NCI-H345 (cell line): ENCODE measurements around the gene EME2.

Source experiments
- DNase-seq: peaks from one replicate; lab custom pipeline; 2025; lab: John Stamatoyannopoulos, UW

The EME2 gene

DNA sequence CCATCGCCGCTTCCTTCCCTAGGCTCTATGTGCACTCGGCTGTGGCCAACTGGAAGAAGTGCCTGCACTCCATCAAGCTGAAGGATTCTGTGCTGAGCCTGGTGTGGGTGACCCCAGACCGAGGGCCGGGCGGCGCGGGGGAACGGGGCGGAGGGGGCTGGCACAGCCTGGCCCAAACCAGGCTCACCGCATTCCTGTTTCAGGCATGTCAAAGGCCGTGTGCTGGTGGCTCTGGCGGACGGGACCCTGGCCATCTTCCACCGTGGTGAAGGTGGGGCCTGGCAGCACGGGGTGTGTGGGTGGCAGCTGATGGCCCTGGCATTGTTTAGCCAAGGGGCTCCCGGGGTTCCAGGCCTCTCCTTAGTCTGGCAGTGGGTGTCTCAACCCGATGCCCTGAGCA is 5.9 kb upstream of the EME2 start:
- no peak for DNase-seq

DNA sequence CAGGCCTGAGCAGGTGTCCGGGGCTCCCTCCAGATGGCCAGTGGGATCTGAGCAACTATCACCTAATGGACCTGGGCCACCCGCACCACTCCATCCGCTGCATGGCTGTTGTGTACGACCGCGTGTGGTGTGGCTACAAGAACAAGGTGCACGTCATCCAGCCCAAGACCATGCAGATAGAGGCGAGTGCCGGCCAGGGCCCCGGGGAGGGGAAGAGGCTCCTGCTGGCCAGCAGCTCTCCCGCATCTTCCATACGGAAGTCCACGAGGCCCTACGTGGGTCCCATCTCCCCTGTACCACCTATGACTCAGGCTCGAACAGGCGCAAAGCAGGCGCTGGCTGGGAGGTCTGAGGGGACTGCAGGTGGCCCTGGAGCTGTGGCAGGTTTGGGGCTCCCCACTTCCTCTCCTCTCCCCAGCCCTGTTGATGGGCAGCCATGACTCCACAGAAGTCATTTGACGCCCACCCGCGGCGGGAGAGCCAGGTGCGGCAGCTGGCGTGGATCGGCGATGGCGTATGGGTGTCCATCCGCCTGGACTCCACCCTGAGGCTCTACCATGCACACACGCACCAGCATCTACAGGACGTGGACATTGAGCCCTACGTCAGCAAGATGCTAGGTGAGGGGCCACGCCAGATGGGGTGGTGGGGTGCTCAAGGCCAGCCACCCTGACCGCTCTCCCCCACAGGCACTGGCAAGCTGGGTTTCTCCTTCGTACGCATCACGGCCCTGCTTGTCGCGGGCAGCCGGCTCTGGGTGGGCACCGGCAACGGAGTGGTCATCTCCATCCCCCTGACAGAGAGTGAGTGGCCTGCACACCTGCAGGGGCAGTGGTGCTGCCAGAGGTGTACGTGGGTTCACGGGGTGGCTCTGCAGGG is 5.3 kb upstream of the EME2 start:
- no peak for DNase-seq

DNA sequence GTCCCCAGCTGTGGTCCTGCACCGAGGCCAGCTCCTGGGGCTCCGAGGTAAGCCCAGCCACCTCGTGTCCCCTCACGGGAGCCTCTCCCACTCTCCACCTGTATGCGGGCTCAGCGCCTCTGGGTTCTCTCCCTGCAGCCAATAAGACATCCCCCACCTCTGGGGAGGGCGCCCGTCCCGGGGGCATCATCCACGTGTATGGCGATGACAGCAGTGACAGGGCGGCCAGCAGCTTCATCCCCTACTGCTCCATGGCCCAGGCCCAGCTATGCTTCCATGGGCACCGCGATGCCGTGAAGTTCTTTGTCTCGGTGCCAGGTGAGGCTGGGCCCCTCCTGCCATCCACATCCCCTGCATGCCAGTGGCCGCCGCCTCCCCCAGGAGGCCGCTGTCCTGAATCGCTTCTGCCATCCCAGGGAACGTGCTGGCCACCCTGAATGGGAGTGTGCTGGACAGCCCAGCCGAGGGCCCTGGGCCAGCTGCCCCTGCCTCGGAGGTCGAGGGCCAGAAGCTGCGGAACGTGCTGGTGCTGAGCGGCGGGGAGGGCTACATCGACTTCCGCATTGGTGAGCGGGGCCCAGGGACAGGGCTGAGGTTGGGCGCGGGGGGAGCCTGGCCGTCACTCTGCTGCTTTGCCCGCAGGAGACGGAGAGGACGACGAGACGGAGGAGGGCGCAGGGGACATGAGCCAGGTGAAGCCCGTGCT is 4.4 kb upstream of the EME2 start:
- no peak for DNase-seq

DNA sequence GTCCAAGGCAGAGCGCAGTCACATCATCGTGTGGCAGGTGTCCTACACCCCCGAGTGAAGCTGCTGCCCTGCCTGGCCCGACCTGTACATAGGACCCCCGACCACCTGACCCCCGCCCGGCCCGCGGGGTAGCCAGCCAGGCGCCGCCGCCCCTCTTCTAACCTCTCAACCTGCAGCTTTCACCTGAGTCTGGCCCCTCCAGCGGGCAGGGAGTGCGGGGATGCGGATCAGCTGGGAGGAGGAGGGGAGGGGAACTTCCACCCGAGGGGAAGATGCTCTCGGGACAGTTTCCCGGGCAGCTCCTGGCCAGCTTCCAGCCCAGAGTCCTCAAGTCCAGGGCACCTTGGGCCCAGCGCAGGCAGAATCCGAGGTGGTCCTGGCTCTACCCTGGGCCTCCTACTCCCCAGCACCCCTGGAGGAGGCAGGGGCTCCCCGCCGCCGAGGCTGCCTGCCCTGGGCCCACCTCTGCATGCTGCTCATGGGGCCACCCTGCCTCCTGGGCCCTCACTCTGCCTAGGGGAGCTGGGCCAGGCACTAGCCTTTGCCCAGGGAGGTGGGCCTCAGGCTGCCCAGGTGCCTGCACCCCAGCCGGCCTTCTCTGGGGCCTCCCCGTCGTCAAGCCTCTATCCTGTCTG is 3.7 kb upstream of the EME2 start:
- no peak for DNase-seq

GRCh38 chr16:1769402-1770300 is 3.0 kb upstream of the EME2 start:
- no peak for DNase-seq

- DNase-seq: no peak
Observed at GRCh38 chr16:1770328-1771187, 2.1 kb upstream of the EME2 start.

- DNase-seq: no peak
Observed at GRCh38 chr16:1771188-1771863, 1.3 kb upstream of the EME2 start, which contains the start of gene NME3. Gene NME3 (minus strand): TSS chr16:1771543. CDS start chr16:1771534, 9 bp downstream.

- no peak for DNase-seq
Observed at GRCh38 chr16:1771864-1772361, 697 bp upstream of the EME2 start.

DNA sequence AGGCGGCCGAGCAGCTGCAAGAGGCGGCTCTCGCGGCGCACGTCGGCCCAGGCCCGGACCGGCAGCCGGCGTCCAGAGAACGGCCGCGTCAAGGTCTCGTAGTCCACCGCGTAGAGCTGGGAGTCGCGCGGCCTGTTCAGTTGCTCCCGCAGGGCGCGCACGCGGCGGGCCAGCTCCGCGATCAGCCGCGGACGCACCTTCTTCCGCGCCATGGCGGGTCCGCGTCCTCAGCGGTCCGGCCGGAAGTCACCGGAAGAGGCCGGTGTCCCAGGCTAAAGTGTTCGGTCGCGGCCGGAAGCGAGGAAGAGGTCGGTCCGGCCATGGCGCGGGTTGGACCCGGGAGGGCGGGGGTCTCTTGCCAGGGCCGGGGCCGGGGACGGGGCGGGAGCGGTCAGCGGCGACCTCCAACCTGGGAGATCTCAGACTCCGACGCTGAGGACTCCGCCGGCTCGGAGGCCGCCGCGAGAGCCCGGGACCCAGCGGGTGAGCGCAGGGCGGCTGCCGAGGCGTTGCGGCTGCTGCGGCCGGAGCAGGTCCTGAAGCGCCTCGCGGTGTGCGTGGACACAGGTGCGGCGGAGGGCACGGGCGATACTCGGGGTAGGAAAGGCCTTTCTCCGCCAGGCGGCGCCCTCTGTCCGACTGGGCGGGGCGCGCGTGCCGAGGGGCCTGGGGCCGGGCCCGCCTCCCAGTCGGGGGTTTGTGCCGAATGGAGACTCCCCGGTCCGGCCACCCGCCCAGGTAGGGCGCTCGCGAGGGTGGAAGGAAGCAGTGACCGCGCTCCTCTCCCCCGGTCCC is 495 bp downstream of the EME2 start, which contains the start of gene MRPS34:
Gene MRPS34, minus strand, starts transcription at position 227 of the 795 bp plus-strand sequence. Its CDS starts 15 bp downstream, at position 212.
- DNase-seq: peak; percentile 89

- DNase-seq: no peak
Observed at GRCh38 chr16:1773703-1774447, 1.3 kb downstream of the EME2 start.

GRCh38 chr16:1774448-1774780 is 1.8 kb downstream of the EME2 start:
- DNase-seq: no peak

DNA sequence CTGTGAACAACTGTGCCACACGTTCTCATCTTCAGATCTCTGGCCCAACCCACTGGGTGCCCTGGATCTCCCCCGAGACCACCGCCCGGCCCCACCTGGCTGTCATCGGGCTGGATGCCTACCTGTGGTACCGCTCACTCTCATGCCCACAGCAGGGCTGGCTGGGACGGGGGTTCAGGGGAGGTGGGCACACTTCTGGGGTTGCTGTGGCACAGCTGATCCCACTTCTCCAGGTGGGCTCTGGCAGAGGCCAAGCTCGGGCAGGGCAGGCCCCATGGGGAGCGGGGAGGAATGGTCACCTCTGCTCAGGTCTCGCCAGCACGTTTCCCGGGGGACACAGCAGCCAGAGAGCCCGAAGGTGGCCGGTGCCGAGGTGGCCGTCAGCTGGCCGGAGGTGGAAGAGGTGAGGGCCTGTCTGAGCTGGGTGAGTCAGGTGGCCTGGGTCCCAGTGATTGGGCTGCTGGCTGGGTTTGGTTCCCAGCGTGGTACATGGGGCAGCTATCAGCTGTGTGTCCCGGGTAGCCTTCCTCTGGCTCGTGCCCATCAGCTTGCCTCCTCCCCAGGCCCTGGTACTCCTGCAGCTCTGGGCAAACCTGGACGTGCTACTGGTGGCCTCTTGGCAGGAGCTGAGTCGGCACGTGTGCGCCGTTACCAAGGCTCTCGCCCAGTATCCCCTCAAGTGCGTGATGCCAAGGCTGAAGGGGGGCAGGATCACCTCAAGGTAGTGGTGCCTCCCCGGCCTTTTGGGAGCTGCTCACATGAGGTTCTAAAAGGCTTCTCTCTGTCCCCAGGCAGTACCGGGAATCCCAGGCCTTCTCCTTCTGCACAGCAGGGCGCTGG is 2.6 kb downstream of the EME2 start:
- DNase-seq: no peak

GRCh38 chr16:1775846-1776671 is 3.4 kb downstream of the EME2 start:
- no peak for DNase-seq

GRCh38 chr16:1776672-1776955 is 4.0 kb downstream of the EME2 start:
- no peak for DNase-seq

DNA sequence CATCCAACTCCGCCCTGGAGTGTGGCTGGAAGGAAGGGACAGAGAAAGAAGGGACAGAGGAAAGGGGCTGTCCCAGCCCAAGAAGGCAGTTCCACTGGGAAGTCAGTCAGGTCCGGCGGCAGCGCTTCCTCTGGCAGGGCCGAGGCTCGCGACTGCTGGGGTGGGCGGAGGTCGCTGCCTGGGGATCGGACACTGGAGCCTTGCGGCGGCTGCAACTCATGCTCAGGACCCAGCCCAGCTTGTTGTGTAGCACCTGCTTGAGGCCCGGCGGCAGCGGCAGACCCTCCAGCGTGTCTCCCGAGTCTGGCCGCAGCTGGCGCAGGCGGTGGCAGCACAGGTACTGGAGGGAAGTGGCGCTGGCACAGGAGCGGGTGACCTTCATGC is 4.4 kb downstream of the EME2 start:
- DNase-seq: no peak

- no peak for DNase-seq
Observed at GRCh38 chr16:1777375-1778199, 5.0 kb downstream of the EME2 start.
